NT2/D1 (cell line): ENCODE results near the gene EXOC6.

Source experiments
- SUZ12 ChIP-seq: IDR thresholded peaks from 2 replicates; pipeline ENCODE4 v1.6.1; 2011; ENCODE audit not compliant: insufficient read length, insufficient read depth; ENCODE audit errors: extremely low read depth
- YY1 ChIP-seq: IDR thresholded peaks from 2 replicates; pipeline ENCODE4 v1.6.1; 2011; ENCODE audit not compliant: insufficient read length, insufficient read depth
- ZNF274 ChIP-seq: IDR thresholded peaks from 2 replicates; pipeline ENCODE4 v1.6.1; 2011; ENCODE audit warnings: mild to moderate bottlenecking, low read depth, low read length

- TF ChIP-seq YY1 (no peak), ZNF274 (no peak), SUZ12 (no peak)
These were observed 174.8 kb downstream of the EXOC6 start for GRCh38 chr10:93023013-93023650.
